Thoracic aorta (tissue), 2 donors: ENCODE results near the gene HYI. TPM values are rescaled to one million over a fixed set of nuclear protein-coding genes. Genes with fewer than 3 reads are reported as not detected.

Experiments
- ATAC-seq: fragments of 150-250 bp; one replicate; pipeline ENCODE4 v1.8.0; 2017; ENCODE audit warnings: low read depth; ENCODE audit not compliant: insufficient number of reproducible peaks, low FRiP score
- DNase-seq: peaks from one replicate; pipeline ENCODE4 v3.0.0-alpha.2; 2020; ENCODE audit warnings: low spot score
- H3K27ac ChIP-seq, 2 donors: fragments of 200-600 bp; sonication (generic); 1 replicate in 1 of 2; 2 replicates in 1 of 2; pipeline ENCODE4 v1.5.1; 2016; ENCODE audit warnings: mild to moderate bottlenecking in 2 of 2, moderate library complexity in 2 of 2
- H3K27me3 ChIP-seq: fragments of 200-600 bp; sonication (generic); replicated peaks from 2 replicates; pipeline ENCODE4 v1.6.0; 2016; ENCODE audit warnings: mild to moderate bottlenecking; ENCODE audit not compliant: insufficient read depth
- H3K36me3 ChIP-seq: fragments of 200-600 bp; sonication (generic); one replicate; pipeline ENCODE4 v1.5.1; 2016
- H3K4me1 ChIP-seq, 2 donors: fragments of 200-600 bp; sonication (generic); 1 replicate in 1 of 2; 2 replicates in 1 of 2; pipeline versions ENCODE4 v1.5.1 to v1.6.0; 2016; ENCODE audit warnings: low read depth in 2 of 2, mild to moderate bottlenecking in 1 of 2; ENCODE audit not compliant: control insufficient read depth in 1 of 2
- H3K4me3 ChIP-seq: fragments of 200-600 bp; sonication (generic); 2 replicates; pipeline ENCODE4 v1.5.1; 2016; ENCODE audit warnings: mild to moderate bottlenecking
- H3K9me3 ChIP-seq: fragments of 200-600 bp; sonication (generic); 2 replicates; pipeline ENCODE4 v1.5.1; 2016
- CTCF ChIP-seq: fragments of 200-600 bp; sonication (generic); IDR thresholded peaks from one replicate; pipeline ENCODE4 v1.5.1; 2019; ENCODE audit warnings: antibody characterized with exemption
- total RNA-seq, 2 donors: library from RNA; depleted of rRNA; stranded (reverse); fragments of >200 nt; gene quantifications; one replicate each; pipeline versions ENCODE4 v1.1.0 to v1.2.3, GENCODE V29; 2016

HYI gene
- total RNA-seq, 2 donors from 2014 or later = 57.7 to 70.0 TPM

- H3K4me3 ChIP-seq = no peak overlapping the region
- H3K9me3 ChIP-seq = peaks cover 11% of the 10 kb centered on the region
- no peaks in the 10 kb centered on the region for H3K27me3 ChIP-seq
- ATAC-seq (no peak), DNase-seq (no peak)
- TF ChIP-seq CTCF = no peak
- H3K36me3 ChIP-seq = no peaks in the 10 kb centered on the region
- H3K27ac ChIP-seq = no peak overlapping the region
- no peaks in the 10 kb centered on the region for H3K4me1 ChIP-seq
Observed at GRCh38 chr1:43492826-43493225, 39.1 kb upstream of the HYI start.

GRCh38 chr1:43491061-43491460 lies 37.3 kb upstream of the HYI start:
- no peaks in the 10 kb centered on the region for H3K36me3 ChIP-seq
- peaks cover 12% of the 10 kb centered on the region for H3K9me3 ChIP-seq
- ATAC-seq (no peak), DNase-seq (no peak)
- no peaks in the 10 kb centered on the region for H3K4me1 ChIP-seq
- H3K27ac ChIP-seq = no peak overlapping the region
- H3K4me3 ChIP-seq = no peak overlapping the region
- H3K27me3 ChIP-seq = no peaks in the 10 kb centered on the region
- no peak for TF ChIP-seq CTCF

GRCh38 chr1:43488165-43488564 lies 34.4 kb upstream of the HYI start:
- Histone ChIP-seq H3K36me3 (no peaks in the 10 kb centered on the region), H3K4me3 (no peak overlapping the region), H3K4me1 (no peaks in the 10 kb centered on the region), H3K27ac (no peak overlapping the region), H3K9me3 (peaks cover 12% of the 10 kb centered on the region), H3K27me3 (no peaks in the 10 kb centered on the region)
- DNase-seq (no peak), ATAC-seq (no peak)
- TF ChIP-seq CTCF = no peak

GRCh38 chr1:43484367-43484766 lies 30.6 kb upstream of the HYI start:
- no peak overlapping the region for H3K4me3 ChIP-seq

GRCh38 chr1:43482215-43482614 lies 28.5 kb upstream of the HYI start:
- Histone ChIP-seq H3K27ac (no peak overlapping the region), H3K9me3 (no peaks in the 10 kb centered on the region), H3K4me3 (no peak overlapping the region), H3K36me3 (no peaks in the 10 kb centered on the region), H3K4me1 (no peaks in the 10 kb centered on the region), H3K27me3 (no peaks in the 10 kb centered on the region)
- TF ChIP-seq CTCF = no peak
- DNase-seq = no peak
- no peak for ATAC-seq

More at GRCh38 chr1:43484367-43484766, 30.6 kb upstream of the HYI start:
- H3K36me3 ChIP-seq = no peaks in the 10 kb centered on the region
- ATAC-seq = no peak
- TF ChIP-seq CTCF = no peak
- DNase-seq = no peak
- H3K27ac ChIP-seq = no peak overlapping the region
- no peaks in the 10 kb centered on the region for H3K27me3 ChIP-seq
- peaks cover 8% of the 10 kb centered on the region for H3K9me3 ChIP-seq
- no peaks in the 10 kb centered on the region for H3K4me1 ChIP-seq
